ENCODE measurements around the gene APIP.

GRCh38 chr11:34910817-34911216 is 5.4 kb downstream of the APIP start:
- TF ChIP-seq POLR2A (IDR thresholded peaks at IDR 0.05) (no peak), CTCF (IDR thresholded peaks at IDR 0.05) (no peak), EP300 (IDR thresholded peaks at IDR 0.05) (no peak)

Data from tibial nerve (tissue), 4 donors.